A172 (cell line): Measurements from ENCODE around the gene IQSEC1. TPM values are rescaled to one million over a fixed set of nuclear protein-coding genes. Genes with fewer than 3 reads are reported as not detected.
A peak's percentile ranks its signal among the peaks of the same experiment; 100 is the strongest.

Experiments used
- DNase-seq: peaks from one replicate; pipeline ENCODE4 v3.0.0-alpha.2; 2015; ENCODE audit warnings: low spot score
- total RNA-seq: library from RNA; depleted of rRNA; stranded (reverse); fragments of >200 nt; shearing (Covaris generic); gene quantifications from 2 replicates; pipeline ENCODE4 v1.2.3, GENCODE V29; 2014

IQSEC1 gene
- total RNA-seq, 1 experiment from 2014 or later: 25.8 TPM

DNA sequence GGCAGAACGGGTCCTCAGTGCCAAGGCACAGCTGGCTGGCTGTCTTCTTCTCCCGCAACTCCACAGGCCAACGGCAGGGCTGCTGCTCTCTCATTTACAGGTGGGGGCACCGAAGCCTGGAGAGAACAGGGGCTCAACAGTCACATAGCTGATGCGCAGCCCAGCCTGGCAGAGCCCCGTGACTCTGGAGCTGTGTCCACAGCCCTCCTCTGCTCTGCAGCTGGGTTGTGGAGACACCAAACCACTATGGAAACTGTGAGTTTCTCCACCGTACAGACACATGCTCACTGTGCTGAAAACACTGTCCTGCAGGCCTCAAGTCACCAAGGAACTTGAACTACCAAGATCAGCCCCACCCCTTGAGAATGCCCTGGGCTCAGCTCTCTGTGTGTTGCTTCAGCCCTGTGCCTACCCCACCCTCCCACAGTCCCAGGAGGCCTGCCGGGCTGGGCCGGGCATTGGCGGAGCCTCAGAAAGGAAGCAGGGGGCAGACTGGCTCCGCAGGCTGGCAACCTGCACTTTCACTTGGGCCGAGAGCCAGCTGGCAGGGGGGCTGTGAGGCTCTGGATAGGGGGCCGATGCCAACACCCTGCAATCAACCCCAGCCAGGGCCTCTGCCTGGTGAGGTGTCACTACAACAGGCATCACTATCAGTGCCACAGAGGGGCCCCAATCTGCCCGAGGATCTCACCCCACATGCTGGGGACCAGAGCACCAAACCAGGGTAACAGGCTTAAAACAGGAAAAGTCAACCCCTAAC is 118.2 kb downstream of the IQSEC1 start:
- DNase-seq: peak; percentile 48

DNA sequence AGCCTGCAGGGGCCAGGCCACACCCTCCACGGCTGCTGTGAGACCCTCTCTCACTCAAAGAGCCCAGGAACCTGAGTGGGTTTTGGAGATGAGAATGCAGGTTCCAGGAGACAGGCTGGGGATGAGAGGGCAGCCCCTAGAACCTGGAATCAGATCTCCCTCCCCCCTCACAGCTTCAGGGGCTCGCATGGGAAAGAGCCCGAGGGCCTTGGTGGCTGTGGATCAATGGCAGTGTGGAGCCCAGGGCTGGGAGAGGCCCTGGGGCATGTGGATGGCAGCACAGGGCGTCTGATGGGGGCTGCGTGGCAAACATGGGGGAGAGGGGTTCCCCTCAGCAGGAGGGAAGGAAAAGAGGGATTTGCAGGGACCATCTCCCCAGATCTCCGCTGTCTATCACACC is 119.0 kb downstream of the IQSEC1 start:
- DNase-seq: no peak

DNA sequence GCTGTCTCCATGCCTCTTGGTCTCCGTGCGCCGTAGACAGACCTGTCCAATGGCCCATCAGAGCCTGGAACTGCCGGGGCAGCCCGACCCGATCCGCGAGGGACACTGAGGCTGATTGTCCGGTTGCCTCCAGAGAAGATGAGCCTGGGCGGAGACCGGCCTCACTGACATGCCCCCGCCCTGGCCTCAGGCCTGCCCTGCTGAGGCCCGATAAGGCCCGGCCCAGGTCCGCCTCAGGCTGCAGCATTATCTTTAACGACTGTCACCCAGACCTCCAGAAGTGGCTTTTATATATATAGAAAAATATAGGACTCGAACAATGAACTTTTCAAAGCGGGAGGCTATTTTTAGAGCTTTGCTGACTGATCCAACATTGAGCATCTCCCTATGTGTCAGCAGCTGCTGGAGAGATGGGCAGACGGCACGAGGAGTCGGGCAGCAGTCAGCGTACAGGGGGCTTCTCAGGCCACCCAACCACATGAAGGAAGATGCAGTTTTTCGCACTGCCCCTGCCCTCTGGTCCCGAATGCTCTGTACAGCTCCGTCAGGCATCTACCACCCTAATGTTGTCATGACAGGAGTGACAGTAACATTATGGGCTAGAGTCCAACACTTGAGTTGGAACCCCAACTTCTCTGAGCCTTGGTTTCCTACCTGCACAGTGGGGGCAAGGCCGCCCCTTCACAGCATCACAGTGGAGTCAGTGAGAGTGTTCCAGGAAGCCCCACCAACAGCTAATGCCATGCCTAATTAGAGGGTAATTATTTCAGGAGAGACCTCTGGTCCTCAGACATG is 119.8 kb downstream of the IQSEC1 start:
- no peak for DNase-seq

DNA sequence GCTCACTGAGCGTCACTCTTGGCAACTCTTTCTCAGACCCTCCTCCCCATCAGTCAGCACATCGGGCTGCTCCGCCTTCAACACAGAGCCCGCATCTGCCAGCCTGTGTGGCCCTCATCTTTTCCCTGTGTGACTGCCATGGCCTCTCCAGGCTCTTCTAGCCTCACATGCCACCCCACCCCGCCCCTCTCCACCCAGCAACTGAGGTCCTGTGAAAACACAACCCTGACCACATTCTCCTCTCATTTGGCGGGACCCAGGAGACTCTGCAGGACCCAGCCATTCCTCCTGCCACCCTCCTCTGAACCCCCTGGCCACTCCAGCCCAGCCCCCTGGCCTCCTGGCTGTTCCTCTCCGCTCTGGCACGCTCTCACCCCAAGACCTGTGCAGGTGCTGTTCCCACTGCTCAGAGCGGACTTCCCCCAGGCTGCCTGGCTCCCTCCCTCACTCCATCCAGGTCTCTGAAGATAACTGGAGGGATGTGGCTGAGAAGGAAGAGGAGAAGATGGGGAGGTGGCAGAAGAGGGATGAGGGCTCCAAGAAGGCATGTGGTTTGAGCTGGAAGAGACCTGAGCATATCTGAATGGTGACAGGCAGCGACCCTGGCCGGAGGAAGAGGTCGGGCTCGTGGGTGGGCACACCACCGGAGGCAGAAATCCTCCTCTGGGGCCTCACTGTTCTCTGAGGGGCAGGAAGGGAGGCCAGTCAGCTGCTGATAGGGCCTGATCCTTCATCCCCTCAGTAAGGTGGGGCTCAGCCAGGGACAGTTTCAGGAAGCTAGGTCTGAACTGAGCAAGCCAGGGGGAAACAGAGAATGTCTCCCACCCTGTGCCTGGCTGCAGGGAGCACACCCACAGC is 120.7 kb downstream of the IQSEC1 start:
- no peak for DNase-seq

DNA sequence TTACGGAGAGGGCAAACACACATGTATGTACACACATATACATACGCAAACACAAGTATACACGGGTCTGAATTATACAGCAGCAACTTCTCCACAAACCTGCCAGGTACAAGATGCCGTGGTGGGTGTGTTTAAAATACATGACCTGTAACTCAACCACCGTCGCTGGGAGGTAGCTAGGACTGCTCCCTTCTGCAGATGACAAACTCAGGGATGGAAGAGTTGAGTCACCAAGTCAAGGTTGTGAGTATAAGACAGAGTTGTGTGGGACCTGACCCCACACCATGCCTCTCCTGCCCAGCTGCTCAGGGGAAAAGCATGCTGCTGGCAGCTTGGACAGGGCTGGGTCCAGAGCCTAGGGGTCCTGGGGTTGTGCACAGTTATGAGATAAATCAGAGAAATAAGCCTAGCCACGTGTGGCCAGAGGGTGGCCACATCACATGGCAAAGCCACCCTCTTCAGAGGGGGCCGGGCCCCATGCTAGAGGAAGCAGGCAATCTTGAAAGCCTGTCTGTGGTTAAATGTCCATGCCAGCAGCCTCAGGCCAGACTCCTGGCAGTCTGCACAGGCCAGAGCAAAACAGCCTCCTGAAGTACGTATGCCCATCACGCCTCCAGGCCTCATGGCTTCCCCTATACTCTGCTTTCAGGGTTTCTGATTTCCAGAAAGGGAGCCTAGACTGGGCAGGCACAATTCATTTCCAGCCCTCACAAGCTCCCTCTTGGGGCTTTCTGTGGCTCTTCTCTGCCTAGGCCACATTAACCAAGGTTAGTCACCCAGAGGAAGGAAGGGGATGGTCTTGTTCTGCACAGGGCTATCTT is 124.1 kb downstream of the IQSEC1 start:
- DNase-seq: peak; percentile 64

DNA sequence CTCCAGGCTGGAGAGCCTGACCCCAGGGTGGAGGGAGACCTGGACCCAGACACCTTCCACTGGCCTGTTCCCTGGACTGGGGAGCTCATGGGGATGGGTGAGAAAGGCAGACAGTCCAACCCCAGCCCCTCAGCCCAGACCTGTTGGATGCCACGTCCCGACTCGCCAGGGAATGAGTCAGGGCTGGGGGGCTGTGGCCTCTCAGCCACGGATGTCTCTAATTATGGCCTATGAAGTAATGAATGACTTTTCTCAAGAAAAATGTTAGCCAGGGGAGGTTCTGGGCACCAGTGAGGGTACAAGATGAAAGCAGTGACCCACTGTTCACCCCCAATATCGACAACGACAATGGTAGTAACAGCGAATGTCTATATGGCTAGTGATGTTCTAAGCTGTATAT is 124.9 kb downstream of the IQSEC1 start:
- DNase-seq: peak; percentile 29

DNA sequence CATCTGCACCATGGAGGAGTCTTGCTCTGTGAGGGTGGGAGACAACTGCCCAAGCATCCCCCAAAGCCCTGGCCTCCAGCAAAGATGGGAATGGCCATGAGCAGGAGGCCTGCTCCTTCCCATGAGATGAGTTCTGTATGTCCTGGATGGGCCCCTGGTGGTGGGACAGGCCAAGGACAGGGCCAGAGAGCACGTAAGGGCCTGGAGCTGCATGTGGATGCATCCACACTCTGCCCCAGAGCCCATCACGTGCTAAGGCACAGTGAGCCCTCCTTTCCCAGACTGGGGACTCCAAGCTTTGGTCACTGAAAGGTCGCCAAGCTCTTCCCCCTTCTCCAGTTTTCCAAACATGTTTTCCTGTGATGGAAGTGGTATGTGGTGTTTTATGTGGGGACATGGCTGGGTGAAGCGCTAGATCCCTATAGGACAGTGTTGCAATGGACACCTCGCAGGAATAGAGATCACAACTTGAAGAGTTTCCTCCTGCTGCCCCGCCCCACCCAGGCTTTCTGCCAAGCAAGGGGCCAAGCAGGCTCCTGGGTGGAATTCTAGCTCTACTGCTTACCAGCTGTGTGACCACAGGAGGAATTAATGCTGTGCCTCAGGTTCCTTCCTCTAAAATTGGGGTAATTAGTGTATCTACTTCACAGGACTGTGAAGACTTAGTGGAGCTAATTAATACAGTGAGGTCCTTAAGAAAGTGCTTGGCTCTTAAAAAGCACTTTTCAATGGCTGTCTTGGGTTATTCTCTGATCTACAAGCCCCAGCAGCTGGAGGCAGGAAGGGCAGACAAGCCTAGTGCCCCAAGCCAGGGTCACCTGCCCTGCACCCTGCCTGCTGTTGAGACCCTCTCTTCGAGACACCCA is 125.5 kb downstream of the IQSEC1 start:
- DNase-seq: peak; percentile 60

DNA sequence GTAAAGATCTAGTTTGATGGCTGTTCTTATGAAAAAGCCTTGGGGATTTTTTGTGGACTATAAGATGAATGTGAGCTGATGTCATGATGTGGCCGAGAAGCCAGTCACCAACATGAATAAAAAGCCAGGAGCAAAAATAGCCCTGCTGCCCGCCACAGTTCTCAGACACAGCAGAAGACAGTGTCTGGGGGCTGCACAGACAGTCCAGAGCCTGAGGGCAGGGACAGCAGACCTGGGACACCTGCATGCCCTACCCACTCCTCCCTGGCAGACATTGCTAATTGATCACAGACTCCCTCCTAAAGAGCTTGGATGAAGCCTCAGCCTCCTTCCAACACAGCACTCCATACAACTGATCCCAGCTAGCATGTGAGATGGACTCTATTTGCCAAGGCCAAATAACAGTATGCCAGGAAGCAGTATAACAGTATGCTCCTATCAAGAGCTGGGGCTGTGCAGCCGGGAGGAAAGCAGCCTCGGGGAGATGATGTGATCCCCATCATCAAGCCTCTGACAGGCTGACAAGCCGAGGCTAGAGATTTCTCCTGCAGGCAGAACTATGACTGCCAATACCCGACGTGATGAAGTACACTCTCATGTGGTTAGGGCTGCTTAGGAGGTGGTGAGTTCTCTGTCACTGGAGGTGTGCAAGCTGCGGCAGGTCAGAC is 126.4 kb downstream of the IQSEC1 start:
- DNase-seq: no peak

DNA sequence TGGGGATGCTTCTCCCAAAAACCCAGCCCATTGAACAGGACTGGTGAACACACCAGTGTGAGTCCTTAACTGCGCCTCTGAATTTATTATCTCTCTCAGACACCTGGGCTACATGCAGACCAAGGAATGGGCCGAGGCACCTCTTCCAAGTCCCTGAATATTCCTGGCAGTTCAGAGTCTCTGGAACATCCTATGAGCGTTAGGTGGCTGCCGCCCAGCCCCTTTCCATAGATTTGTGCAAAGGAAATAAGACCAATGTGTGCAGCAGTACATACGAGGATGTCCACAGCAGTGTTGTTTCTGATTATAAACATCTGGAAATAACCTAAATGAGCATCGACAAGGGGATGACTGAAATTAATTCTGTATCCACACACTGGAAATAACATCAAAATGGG is 127.0 kb downstream of the IQSEC1 start:
- no peak for DNase-seq

DNA sequence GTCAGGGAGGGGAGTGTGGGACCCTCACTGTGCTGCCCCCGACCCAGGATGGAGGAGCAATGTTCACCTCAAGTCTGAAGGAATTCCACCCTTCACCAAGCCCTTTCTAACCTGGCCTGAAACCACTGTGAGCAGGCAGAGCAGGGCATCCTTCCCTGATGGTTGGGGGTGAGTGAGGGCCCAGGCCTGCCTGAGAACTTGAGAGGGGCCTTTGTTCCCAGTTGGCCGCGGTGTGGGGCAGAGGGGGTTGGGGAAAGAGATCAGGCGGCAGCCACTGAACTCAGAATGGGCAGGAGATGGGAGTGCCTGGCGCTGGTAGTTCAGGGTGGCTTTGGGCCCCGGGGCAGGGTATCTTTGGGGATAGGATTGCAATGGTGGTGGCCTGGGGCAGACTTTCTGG is 128.4 kb downstream of the IQSEC1 start:
- no peak for DNase-seq

DNA sequence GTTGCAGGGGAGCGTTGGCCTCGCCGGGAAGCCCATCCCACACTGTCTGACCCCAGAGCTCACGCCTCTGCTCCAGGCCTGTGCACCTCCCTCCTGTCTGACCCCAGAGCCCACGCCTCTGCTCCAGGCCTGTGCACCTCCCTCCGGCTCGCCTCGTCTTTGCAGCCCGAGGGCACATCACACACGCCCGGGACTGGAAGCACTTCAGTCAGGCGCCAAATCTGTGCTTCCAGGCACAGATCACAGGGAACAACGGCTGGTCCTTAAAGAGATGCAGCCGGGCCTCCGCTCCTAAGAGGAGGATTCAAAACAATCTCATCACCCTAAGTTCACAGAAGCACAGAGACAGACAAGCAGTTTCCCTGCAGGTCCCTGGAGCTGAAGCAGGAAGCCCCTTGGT is 128.8 kb downstream of the IQSEC1 start:
- DNase-seq: no peak

DNA sequence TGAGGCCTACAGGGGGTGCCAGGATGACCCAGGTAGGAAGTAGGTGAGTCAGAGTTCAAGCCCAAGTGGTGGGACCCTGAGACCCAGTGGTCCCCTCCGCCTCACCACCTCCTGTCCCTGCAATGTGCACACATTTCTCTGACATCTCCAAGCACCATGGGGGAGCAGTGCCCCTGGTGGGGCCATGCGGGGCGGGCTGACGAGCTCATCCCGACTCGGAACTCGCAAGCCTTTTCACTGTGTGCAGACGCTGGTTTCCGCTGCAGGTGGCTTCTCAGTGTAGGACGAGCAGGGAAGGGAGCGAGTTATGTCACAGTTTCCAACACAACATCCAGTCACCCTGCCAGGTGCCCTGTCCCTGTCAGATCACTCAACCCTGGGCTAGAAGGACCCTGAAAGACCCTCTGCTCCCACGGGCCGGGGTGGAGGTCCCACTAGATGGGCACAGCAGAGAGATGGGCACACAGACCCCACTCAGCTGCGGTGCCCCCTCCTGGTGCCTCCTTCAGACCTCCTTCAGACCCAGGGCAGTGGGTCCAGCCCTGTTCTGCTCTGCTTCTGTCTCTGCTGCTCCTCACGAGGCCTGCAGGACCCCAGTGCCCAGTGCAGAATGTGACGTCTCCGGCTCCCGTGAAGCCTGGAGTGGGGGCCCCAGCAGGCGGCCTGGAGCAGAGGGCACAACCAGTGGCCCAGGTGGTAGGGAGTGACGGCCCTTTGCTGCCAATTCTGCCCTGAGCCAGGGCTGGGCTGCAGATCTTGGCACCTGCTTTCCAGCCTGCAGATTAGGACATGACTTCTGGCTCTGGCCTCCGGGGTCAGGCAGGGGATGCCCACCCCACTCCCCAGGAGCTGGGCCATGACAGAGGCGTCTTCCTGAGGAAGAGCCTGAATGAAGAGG is 129.9 kb downstream of the IQSEC1 start:
- DNase-seq: no peak

DNA sequence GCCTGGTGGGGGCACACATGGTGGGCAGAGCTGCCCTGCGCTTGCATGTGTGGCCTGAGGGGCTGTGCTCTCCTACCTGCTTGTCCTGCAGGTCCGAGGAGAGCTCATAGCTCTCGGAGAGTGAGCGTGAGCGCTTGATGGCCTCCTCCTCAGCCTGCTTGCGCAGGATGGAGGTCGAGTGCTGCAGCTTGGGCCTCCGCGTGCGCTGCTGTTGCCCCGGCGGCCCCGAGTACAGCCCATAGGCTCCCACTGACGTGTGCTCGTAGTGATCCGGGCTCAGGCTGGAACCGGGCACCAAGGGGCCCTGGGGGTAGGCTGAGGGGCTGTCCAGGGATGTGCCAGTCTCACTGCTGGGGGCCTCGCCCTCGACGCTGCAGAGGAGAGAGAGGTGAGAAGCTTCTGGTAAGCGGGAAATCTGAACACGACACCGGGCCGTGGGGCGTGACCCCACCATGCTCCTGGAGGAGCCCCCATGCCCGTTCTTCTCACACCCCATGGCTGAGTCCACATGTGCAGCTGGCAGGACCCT is 131.7 kb downstream of the IQSEC1 start:
- no peak for DNase-seq

DNA sequence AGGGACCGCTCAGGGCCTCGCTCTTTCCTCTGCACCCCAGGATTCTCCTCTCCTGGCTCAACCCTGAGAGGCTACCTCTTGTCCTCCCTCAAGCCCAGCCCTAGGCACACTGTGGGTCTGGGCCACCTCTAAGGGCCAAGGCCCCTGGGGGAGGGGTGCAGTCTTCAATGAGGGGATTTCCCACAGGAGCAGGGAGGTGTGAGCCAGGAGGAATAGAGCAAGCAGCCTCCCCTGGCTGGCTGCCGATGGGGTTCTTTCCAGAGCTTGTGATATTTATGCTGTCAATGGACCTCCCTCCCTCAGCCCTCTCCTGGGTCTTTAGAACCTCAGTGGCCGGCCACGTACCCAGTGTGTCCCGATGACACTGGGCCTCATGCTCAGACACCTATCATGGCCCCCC is 132.4 kb downstream of the IQSEC1 start:
- no peak for DNase-seq

DNA sequence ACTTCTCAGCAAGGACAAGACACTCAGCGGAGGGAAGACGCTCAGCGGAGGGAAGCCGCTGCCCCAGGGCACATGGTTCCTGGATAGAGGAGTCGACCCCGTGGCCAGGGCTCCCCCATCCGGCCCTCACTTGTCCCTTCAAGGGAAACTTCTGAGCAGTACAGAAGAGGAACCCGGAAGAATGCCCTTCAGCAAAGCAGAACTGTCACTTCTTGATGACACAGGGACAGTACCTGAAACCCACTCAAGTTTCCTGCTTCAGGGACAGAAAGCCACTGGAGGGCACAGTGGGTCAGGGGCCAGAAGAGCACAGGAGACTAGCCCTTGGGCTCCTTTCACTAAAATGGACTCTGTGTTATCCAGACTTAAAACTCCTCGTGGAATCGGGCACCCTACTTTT is 134.1 kb downstream of the IQSEC1 start:
- no peak for DNase-seq

DNA sequence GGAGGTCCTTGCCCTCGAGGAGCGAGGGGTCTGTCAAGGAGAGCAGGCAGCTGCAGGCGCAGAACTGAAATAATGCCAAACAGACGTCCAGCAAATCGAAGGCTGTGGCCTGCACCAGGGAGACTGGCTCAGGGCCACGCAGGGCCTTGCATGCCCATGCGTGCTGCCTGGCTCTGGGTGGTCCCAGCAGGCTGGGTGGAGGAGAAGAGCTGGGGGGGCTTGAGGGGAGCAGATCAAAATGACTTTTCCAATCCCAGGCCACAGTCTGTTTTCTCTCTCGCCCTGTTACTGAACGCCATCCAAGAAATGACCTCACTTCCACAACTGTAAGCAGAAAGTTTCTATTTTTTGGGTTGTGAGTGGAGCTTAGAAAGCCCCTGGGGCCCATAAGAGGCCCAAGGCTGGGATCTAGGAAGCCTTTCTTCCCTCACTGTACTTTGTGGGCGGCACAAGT is 134.9 kb downstream of the IQSEC1 start:
- DNase-seq: no peak

DNA sequence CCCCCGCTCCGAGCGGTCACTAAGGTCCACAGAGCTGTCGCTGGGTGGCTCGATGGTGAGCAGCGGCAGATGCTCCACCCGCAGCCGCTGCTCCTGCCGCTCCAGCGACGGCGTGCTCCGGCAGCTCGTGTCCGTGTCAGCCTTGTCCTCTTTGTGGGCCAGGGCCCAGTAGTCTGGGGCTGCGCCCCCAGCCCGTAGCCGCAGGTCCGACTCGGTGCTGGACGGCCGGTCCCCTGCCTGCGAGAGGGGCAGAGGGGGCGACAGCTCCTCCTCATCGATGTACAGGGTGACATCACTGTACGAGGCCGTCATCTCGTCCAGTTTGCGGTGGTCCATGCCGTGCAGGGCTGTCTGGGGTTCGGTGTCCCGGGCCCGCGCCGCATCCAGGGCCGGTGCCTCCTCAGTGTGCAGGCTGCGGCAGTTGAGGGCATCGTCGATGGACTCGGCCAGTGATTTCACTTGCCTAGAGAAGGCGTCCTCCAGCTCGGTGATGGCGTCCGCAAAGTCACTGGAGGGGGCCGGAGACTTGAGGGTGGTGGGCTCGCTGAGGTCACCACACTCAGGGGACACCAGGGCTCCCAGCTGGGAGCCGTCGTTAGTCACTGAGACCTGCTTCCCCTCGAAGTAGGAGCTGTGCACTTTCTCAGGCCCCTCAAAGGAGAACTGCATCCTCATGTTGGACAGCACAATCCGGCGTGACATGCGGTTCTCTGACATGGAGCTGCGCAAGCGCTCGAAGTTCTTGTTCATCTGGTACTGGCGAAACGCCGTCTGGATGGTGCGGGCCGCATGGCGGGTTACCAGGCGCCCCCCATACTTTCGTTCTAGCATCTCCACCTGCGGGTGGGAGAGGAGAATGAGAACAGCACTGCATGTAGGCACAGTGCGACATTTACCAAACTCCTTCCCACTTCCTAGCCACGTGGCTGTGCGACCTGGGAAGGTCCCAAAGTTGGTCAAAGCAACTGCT is 137.1 kb downstream of the IQSEC1 start:
- no peak for DNase-seq
